ENCODE measurements around the gene MSH5.

Gene MSH5

DNA sequence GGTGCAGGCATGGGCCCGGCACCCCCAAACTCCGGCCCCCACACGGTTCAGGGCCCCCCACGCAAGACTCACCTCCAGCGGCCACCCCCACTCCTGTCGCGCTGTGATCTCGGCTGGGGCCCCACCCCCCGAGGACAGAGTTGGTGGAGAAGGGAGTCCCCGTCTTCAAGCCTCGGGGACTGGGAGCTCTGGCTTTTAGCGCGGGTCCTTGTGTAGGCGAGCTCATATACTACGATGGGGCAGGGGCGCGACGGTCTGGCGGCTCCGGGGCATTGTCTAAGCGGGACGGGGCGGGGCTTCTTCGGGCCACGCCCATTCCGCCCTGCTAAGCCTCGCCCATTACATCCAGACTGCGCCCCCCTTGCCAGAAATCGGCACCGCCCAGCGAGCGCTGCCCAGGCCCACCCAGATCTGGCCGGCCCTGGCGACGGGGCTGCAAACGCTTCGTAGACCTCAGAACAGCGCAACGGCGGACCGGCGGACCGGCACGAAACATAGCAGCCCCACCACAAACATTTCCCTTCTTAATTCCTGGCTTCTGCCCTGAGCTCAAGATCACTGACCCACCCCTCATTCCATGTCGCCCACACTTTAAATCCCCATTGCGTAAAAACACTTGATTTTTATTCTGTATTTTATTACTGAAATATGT is 9.7 kb upstream of the MSH5 start:
- peak overlapping the region; percentile 65 for H3K4me3 ChIP-seq (ENCODE audit: low read depth, low read length)
- TF ChIP-seq, protein P1, sequence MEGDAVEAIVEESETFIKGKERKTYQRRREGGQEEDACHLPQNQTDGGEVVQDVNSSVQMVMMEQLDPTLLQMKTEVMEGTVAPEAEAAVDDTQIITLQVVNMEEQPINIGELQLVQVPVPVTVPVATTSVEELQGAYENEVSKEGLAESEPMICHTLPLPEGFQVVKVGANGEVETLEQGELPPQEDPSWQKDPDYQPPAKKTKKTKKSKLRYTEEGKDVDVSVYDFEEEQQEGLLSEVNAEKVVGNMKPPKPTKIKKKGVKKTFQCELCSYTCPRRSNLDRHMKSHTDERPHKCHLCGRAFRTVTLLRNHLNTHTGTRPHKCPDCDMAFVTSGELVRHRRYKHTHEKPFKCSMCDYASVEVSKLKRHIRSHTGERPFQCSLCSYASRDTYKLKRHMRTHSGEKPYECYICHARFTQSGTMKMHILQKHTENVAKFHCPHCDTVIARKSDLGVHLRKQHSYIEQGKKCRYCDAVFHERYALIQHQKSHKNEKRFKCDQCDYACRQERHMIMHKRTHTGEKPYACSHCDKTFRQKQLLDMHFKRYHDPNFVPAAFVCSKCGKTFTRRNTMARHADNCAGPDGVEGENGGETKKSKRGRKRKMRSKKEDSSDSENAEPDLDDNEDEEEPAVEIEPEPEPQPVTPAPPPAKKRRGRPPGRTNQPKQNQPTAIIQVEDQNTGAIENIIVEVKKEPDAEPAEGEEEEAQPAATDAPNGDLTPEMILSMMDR (IDR thresholded peaks at IDR 0.05; ENCODE audit: low read depth, low read length) = peak; percentile 9
- DNase-seq (ENCODE audit: low read depth, low spot score) = peak; percentile 91
- in situ Hi-C loops (cut with HindIII; ENCODE audit: low sequenced_read_pairs) = no loop called here

DNA sequence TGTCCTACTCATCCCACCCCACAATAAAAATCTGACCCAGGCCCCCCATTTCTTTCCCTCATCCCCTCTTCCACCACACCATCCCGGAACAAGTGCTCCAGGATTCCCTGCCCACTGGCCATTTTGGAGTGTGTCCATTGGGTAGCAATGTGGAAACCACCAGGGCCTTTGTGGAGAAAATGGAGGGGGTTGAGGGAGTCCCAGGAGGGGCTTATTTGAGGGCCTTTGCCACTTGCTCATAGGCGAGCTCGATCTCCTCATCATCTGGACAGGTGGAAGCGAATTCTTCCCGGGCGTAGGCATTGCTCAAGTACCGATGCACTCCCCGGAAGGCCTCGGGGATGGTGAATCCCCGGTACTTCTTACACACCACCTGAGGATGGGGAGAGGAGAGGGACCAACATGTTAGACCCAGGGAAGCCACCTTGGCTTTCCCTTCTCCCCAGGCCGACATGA is 9.1 kb upstream of the MSH5 start:
- peak overlapping the region; percentile 65 for H3K4me3 ChIP-seq (ENCODE audit: low read depth, low read length)
- in situ Hi-C loops (cut with HindIII; ENCODE audit: low sequenced_read_pairs) = no loop called here
- TF ChIP-seq, protein P1 (IDR thresholded peaks at IDR 0.05; ENCODE audit: low read depth, low read length) = no peak
- no peak for DNase-seq (ENCODE audit: low read depth, low spot score)

DNA sequence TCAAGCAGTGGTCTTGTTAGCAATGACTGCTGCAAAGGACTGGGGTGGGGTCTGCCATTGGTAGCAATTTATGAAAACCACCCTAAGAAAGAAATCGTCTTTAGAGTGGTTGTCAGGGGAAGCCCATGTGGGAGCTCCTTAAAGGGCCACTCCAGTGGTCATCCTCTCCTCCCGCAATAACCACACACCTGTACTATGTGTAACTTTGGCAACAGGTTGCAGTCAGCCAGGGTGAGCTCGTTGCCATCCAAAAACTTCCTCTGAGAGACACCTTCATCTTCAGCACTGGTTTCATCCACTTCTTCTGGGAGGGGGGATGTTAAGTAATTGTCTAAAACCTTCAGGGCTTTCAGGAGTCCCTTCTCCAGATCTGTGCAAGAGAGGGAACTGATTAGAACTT is 7.8 kb upstream of the MSH5 start:
- no peak for DNase-seq (ENCODE audit: low read depth, low spot score)
- H3K4me3 ChIP-seq (ENCODE audit: low read depth, low read length) = no peak overlapping the region
- TF ChIP-seq, protein P1 (IDR thresholded peaks at IDR 0.05; ENCODE audit: low read depth, low read length) = no peak
- in situ Hi-C loops (cut with HindIII; ENCODE audit: low sequenced_read_pairs) = no loop called here

DNA sequence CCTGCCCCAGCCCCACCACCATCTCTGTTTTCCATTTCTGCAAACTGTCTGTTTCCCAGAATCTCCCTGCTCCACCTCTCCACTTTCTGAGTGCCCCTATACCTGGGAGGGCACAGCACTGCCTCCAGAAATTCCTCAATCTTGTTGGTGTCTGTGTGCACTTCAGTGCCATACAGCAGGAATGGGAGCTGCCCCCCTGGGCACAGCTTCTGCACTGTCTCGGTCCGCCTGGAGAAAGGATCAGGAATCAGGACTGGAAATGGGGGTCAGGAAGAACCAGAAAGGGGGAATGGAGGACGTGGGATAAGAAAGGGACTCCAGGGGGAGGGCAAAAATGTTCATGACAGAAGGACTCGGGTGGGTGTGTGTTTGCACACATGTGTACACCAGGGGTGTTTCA is 6.1 kb upstream of the MSH5 start:
- in situ Hi-C loops (cut with HindIII; ENCODE audit: low sequenced_read_pairs) = no loop called here
- TF ChIP-seq, protein P1 (IDR thresholded peaks at IDR 0.05; ENCODE audit: low read depth, low read length) = no peak
- H3K4me3 ChIP-seq (ENCODE audit: low read depth, low read length) = no peak overlapping the region

DNA sequence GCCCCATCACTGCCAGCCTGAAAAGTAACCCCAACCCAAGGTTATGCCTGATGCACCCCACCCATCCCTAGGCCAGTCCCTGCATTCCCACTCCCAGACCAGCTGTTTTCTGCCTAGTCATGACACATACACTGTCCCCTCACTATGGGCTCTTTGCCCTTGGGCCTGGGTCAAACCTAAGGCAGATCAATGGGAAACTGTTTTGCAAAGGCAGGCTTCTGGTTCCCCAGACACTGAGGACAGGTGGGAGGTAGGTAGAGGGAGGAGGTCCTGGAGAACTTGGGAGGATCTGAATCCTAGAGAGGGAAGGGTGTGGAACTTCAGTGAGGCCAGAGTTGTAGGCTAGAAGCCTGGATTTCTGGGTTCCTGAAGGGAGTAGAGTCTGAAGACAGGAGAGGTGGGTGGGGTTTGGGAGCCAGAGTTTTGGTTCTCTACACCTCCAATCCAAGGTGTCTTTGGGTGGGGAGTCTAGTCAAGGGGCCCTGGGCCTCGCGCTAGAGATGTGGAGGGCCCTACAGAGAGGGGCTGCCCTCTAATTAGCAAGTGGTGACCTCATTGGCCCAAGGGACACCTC is 5.5 kb upstream of the MSH5 start:
- DNase-seq (ENCODE audit: low read depth, low spot score) = no peak
- H3K4me3 ChIP-seq (ENCODE audit: low read depth, low read length) = peak overlapping the region; percentile 63
- in situ Hi-C loops (cut with HindIII; ENCODE audit: low sequenced_read_pairs) = no loop called here
- TF ChIP-seq, protein P1 (IDR thresholded peaks at IDR 0.05; ENCODE audit: low read depth, low read length) = no peak

More for the DNA sequence above, 6.1 kb upstream of the MSH5 start:
- DNase-seq (ENCODE audit: low read depth, low spot score) = no peak

DNA sequence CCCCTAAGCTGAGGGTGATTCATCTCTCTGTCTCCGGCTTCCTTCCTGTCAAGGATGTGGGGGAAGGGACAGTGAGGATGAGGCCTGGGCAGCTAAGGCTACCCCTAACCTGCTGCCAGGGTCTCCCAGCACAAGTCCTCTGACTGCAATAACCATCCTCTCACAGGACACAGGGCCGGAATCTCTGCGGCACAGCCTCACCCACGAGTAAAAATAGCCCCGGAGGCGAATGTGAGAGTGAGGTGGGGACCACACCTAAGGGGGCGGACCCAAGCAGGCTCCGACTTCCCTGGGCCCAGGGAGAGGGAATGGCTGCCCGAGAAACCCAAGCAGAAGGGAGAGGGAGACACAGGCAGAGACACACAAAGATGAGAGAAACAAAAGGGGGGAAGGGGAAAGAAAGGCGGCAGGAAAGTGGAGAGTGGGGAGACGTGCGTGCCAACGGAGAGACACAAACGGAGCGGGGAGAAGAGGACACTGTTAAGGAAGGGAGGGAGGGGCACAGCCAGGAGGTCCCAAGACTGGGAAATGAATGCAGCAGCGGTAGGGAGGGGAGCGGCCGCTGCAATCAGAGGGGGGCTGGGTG is 4.9 kb upstream of the MSH5 start:
- H3K4me3 ChIP-seq (ENCODE audit: low read depth, low read length) = peak overlapping the region; percentile 63
- TF ChIP-seq, protein P1 (IDR thresholded peaks at IDR 0.05; ENCODE audit: low read depth, low read length) = no peak
- in situ Hi-C loops (cut with HindIII; ENCODE audit: low sequenced_read_pairs) = no loop called here
- peak; percentile 48 for DNase-seq (ENCODE audit: low read depth, low spot score)

All from astrocyte of the spinal cord (primary cell).